Thyroid gland (tissue), 4 donors: ENCODE measurements around the gene NANOGP8. TPM values are rescaled to one million over a fixed set of nuclear protein-coding genes. Genes with fewer than 3 reads are reported as not detected.
"Not testable (repeated sequence)": the region's sequence is repeated elsewhere in the genome, so short reads cannot be mapped to it uniquely, and the experiment has no call there.

ENCODE experiments used
- DNase-seq, 2 donors: peaks; one replicate each; pipeline ENCODE4 v3.0.0-alpha.2; 2019
- H3K27ac ChIP-seq, 3 donors: fragments of 200-600 bp; sonication (generic); 1 replicate in 2 of 3; 2 replicates in 1 of 3; pipeline ENCODE4 v1.5.1; 2016 to 2019; ENCODE audit warnings: mild to moderate bottlenecking in 1 of 3, moderate library complexity in 1 of 3
- H3K27me3 ChIP-seq: fragments of 200-600 bp; sonication (generic); one replicate; pipeline ENCODE4 v1.5.1; 2019
- H3K36me3 ChIP-seq, 2 donors: fragments of 200-600 bp; sonication (generic); one replicate each; pipeline ENCODE4 v1.5.1; 2016 to 2019
- H3K4me1 ChIP-seq, 2 donors: fragments of 200-600 bp; sonication (generic); one replicate each; pipeline ENCODE4 v1.5.1; 2017 to 2019
- H3K4me3 ChIP-seq, 3 donors: fragments of 200-600 bp; sonication (generic); replicated peaks in 1 of 3; 1 replicate in 2 of 3; 2 replicates in 1 of 3; pipeline ENCODE4 v1.5.1; 2016; ENCODE audit warnings: mild to moderate bottlenecking in 1 of 3
- H3K9me3 ChIP-seq: fragments of 200-600 bp; sonication (generic); one replicate; pipeline ENCODE4 v1.5.1; 2017
- POLR2A ChIP-seq, 2 donors: fragments of 450-650 bp; IDR thresholded peaks; one replicate each; pipeline ENCODE4 v1.6.1; 2017; ENCODE audit warnings: antibody characterized with exemption in 2 of 2, mild to moderate bottlenecking in 2 of 2, moderate library complexity in 1 of 2
- WGBS, 2 donors: methylation state at CpG; one replicate each; pipeline ENCODE4 v1.1.5; 2017; 5-methylcytosine and 5-hydroxymethylcytosine counted together
- intact Hi-C: fragments of 100-400 bp; cut with DNase I; formaldehyde crosslinking; loops from one replicate; pipeline ENCODE4 v1.15.1; 2023
- total RNA-seq, 4 donors: library from RNA; depleted of rRNA; stranded (reverse); fragments of >200 nt; gene quantifications; one replicate each; pipeline ENCODE4 v1.2.3, GENCODE V29; 2016
- TF ChIP-seq, protein P1 (sequence below), 6 experiments: fragments of 200-600 bp in 3 of 6; fragments of 450-650 bp in 3 of 6; sonication (generic) in 3 of 6; IDR thresholded peaks; one replicate each; pipeline ENCODE4 v1.5.1; 2016 to 2019; ENCODE audit warnings: antibody characterized with exemption in 6 of 6, mild to moderate bottlenecking in 2 of 6, inconsistent platforms in 1 of 6, moderate library complexity in 1 of 6

The NANOGP8 gene
- total RNA-seq, 4 donors from 2014 or later: 0.81 to 3.2 (median 2.6) TPM

GRCh38 chr15:35089551-35089950 is 4.5 kb upstream of the NANOGP8 start:
- Histone ChIP-seq H3K4me1 (no peaks in the 10 kb centered on the region), H3K27ac (no peak overlapping the region), H3K27me3 (no peaks in the 10 kb centered on the region), H3K36me3 (no peaks in the 10 kb centered on the region), H3K4me3 (no peak overlapping the region), H3K9me3 (no peaks in the 10 kb centered on the region)
- WGBS, 2 donors: 89 to 93% methylated on average over 2 of the region's 2 CpGs
- TF ChIP-seq, protein P1, sequence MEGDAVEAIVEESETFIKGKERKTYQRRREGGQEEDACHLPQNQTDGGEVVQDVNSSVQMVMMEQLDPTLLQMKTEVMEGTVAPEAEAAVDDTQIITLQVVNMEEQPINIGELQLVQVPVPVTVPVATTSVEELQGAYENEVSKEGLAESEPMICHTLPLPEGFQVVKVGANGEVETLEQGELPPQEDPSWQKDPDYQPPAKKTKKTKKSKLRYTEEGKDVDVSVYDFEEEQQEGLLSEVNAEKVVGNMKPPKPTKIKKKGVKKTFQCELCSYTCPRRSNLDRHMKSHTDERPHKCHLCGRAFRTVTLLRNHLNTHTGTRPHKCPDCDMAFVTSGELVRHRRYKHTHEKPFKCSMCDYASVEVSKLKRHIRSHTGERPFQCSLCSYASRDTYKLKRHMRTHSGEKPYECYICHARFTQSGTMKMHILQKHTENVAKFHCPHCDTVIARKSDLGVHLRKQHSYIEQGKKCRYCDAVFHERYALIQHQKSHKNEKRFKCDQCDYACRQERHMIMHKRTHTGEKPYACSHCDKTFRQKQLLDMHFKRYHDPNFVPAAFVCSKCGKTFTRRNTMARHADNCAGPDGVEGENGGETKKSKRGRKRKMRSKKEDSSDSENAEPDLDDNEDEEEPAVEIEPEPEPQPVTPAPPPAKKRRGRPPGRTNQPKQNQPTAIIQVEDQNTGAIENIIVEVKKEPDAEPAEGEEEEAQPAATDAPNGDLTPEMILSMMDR (IDR thresholded peaks at IDR 0.05): no peak
- TF ChIP-seq POLR2A (IDR thresholded peaks at IDR 0.05): no peak
- intact Hi-C loops: no loop called here
- no peak for DNase-seq

DNA sequence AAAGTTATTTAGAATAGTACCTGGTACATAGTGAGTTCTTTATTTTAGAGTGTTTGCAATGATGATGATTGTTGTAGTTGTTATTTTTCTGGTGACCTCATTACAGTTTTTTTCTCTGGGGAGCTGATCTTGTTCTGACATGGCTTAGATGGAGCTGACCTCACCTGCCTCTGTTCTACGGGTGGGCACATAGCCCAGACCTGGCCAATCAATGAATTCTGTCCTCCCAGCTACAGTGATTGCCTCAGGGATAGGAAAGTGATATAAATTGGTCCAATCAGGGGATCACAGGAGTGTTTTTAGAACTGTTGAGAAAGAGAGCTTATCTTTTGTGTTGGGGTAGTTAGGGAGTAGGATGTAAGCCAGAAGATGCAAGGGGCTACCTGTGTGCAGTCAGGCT is 3.2 kb upstream of the NANOGP8 start:
- no peaks in the 10 kb centered on the region for H3K4me1 ChIP-seq
- intact Hi-C loops: no loop called here
- no peaks in the 10 kb centered on the region for H3K9me3 ChIP-seq
- TF ChIP-seq, protein P1 (IDR thresholded peaks at IDR 0.05): no peak
- no peak for TF ChIP-seq POLR2A (IDR thresholded peaks at IDR 0.05)
- H3K27me3 ChIP-seq: no peaks in the 10 kb centered on the region
- WGBS, 2 donors: 82 to 96% methylated on average over 1 of the region's 1 CpG
- no peaks in the 10 kb centered on the region for H3K36me3 ChIP-seq
- H3K27ac ChIP-seq: no peak overlapping the region
- DNase-seq: no peak
- no peak overlapping the region for H3K4me3 ChIP-seq

DNA sequence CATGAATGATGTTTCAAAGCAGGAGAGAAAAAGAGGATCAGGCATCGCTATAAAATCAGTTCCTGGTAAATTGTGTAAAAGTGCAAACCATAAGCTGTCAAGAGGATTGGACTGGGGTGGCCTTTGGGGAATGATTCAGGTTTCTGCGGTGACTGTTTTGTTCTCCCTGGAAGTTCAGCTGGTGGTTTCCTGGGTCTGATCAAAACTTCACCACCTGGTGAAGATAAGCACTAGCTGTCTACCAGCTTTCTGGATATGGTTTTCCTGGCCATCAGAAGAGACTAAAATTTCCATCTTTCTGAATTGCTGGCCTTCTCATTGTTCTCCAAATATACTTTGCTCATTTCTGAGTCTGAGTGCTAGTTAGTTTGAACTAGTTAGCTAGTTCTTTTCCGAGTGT is 2.7 kb upstream of the NANOGP8 start:
- H3K4me1 ChIP-seq: no peaks in the 10 kb centered on the region
- 94 to 96% methylated on average over 3 of the region's 3 CpGs for WGBS, 2 donors
- no peak for TF ChIP-seq POLR2A (IDR thresholded peaks at IDR 0.05)
- TF ChIP-seq, protein P1 (IDR thresholded peaks at IDR 0.05): no peak
- no peaks in the 10 kb centered on the region for H3K27me3 ChIP-seq
- no peaks in the 10 kb centered on the region for H3K36me3 ChIP-seq
- DNase-seq: no peak
- intact Hi-C loops: no loop called here
- H3K4me3 ChIP-seq: no peak overlapping the region
- H3K9me3 ChIP-seq: no peaks in the 10 kb centered on the region
- H3K27ac ChIP-seq: no peak overlapping the region

- intact Hi-C loops, H3K4me1 ChIP-seq, DNase-seq, H3K27ac ChIP-seq, H3K36me3 ChIP-seq, H3K27me3 ChIP-seq, H3K9me3 ChIP-seq, H3K4me3 ChIP-seq: not testable (repeated sequence)
- 85 to 92% methylated on average over 14 to 21 of the region's 36 CpGs for WGBS, 2 donors
These were observed 2.4 kb downstream of the NANOGP8 start for GRCh38 chr15:35082371-35083348.

DNA sequence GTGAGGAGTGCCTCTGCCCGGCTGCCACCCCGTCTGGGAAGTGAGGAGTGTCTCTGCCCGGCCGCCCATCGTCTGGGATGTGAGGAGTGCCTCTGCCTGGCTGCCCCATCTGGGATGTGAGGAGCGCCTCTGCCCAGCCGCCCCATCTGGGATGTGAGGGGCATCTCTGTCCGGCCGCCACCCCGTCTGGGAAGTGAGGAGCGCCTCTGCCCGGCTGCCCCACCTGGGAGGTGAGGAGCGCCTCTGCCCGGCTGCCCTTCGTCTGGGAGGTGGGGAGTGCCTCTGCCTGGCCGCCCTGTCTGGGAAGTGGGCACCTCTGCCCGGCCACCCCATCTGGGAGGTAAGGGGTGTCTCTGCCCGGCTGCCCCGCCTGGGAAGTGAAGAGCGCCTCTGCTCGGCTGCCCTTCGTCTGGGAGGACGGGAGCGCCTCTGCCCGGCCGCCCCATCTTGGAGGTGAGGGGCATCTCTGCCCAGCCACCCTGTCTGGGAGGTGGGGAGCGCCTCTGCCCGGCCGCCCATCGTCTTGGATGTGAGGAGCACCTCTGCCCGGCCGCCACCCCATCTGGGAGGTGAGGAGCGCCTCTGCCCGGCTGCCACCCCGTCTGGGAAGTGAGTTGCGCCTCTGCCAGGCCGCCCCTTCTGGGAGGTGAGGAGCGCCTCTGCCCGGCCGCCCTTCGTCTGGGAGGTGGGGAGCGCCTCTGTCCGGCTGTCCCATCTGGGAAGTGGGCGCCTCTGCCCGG is 3.3 kb downstream of the NANOGP8 start:
- H3K27ac ChIP-seq, intact Hi-C loops, H3K9me3 ChIP-seq, H3K27me3 ChIP-seq, H3K36me3 ChIP-seq, DNase-seq, H3K4me1 ChIP-seq, H3K4me3 ChIP-seq: not testable (repeated sequence)
- WGBS, 2 donors: 86 to 93% methylated on average over 17 to 20 of the region's 45 CpGs

- DNase-seq: no peak
- Histone ChIP-seq H3K27me3 (no peaks in the 10 kb centered on the region), H3K9me3 (no peaks in the 10 kb centered on the region), H3K27ac (no peak overlapping the region), H3K4me1 (no peaks in the 10 kb centered on the region), H3K36me3 (no peaks in the 10 kb centered on the region), H3K4me3 (no peak overlapping the region)
- 71 to 74% methylated on average over 2 of the region's 2 CpGs for WGBS, 2 donors
- TF ChIP-seq, protein P1 (IDR thresholded peaks at IDR 0.05): no peak
- no peak for TF ChIP-seq POLR2A (IDR thresholded peaks at IDR 0.05)
- intact Hi-C loops: no loop called here
These were observed 4.9 kb downstream of the NANOGP8 start for GRCh38 chr15:35080226-35080625.
